ENCODE data around the gene TWF1. TPM values are rescaled to one million over a fixed set of nuclear protein-coding genes. Genes with fewer than 3 reads are reported as not detected.
"Not testable (repeated sequence)": the region's sequence is repeated elsewhere in the genome, so short reads cannot be mapped to it uniquely, and the experiment has no call there.

The TWF1 gene
- polyA plus RNA-seq (ENCODE audit: insufficient read length in 4 of 4): 10 to 100 TPM; 67.9 to 85.2 (median 79.4) TPM

GRCh38 chr12:43805860-43806736 lies at the start of gene TWF1:
TSS of gene TWF1 (minus strand) at chr12:43806317. CDS start at chr12:43806245, 72 bp downstream.
- DNase-seq (ENCODE audit: low read depth in 4 of 4, low spot score in 2 of 4): peak; percentile 60 to 78 (median 73)

GRCh38 chr12:43852744-43853143 lies 46.6 kb upstream of the TWF1 start:
- no peak for DNase-seq (ENCODE audit: low read depth in 4 of 4, low spot score in 2 of 4)

- DNase-seq (ENCODE audit: low read depth in 4 of 4, low spot score in 2 of 4): no peak
These were observed 42.7 kb upstream of the TWF1 start for GRCh38 chr12:43848786-43849185.

GRCh38 chr12:43848226-43848507 lies 42.0 kb upstream of the TWF1 start:
- no peak for DNase-seq (ENCODE audit: low read depth in 4 of 4, low spot score in 2 of 4)

GRCh38 chr12:43847425-43848225 lies 41.5 kb upstream of the TWF1 start:
- not testable (repeated sequence) for DNase-seq (ENCODE audit: low read depth in 4 of 4, low spot score in 2 of 4)

GRCh38 chr12:43842259-43842658 lies 36.1 kb upstream of the TWF1 start:
- DNase-seq (ENCODE audit: low read depth in 4 of 4, low spot score in 2 of 4): no peak

GRCh38 chr12:43841253-43841652 lies 35.1 kb upstream of the TWF1 start:
- DNase-seq (ENCODE audit: low read depth in 4 of 4, low spot score in 2 of 4): no peak

- DNase-seq (ENCODE audit: low read depth in 4 of 4, low spot score in 2 of 4): no peak
These were observed 34.2 kb upstream of the TWF1 start for GRCh38 chr12:43840338-43840737.

- peak in 2 of 4 donors; percentile 23 to 60 for DNase-seq (ENCODE audit: low read depth in 4 of 4, low spot score in 2 of 4)
These were observed 30.4 kb upstream of the TWF1 start for GRCh38 chr12:43836475-43836989.

- peak; percentile 25 to 67 (median 44) for DNase-seq (ENCODE audit: low read depth in 4 of 4, low spot score in 2 of 4)
These were observed 29.7 kb upstream of the TWF1 start, which contains the start of gene TMEM117 for GRCh38 chr12:43835656-43836474. TSS of gene TMEM117 (plus strand) at chr12:43836081.

GRCh38 chr12:43835264-43835655 lies 29.1 kb upstream of the TWF1 start:
- peak in 1 of 4 donors; percentile 31 for DNase-seq (ENCODE audit: low read depth in 4 of 4, low spot score in 2 of 4)

- no peak for DNase-seq (ENCODE audit: low read depth in 4 of 4, low spot score in 2 of 4)
These were observed 26.5 kb upstream of the TWF1 start for GRCh38 chr12:43832463-43833168.

- DNase-seq (ENCODE audit: low read depth in 4 of 4, low spot score in 2 of 4): no peak
These were observed 21.0 kb upstream of the TWF1 start for GRCh38 chr12:43827093-43827492.

- no peak for DNase-seq (ENCODE audit: low read depth in 4 of 4, low spot score in 2 of 4)
These were observed 20.6 kb upstream of the TWF1 start for GRCh38 chr12:43826681-43827080.

- DNase-seq (ENCODE audit: low read depth in 4 of 4, low spot score in 2 of 4): no peak
These were observed 18.2 kb upstream of the TWF1 start for GRCh38 chr12:43824207-43824775.

- DNase-seq (ENCODE audit: low read depth in 4 of 4, low spot score in 2 of 4): no peak
These were observed 10.1 kb upstream of the TWF1 start for GRCh38 chr12:43816168-43816567.

- no peak for DNase-seq (ENCODE audit: low read depth in 4 of 4, low spot score in 2 of 4)
These were observed 9.3 kb upstream of the TWF1 start for GRCh38 chr12:43815416-43815815.

GRCh38 chr12:43812926-43813325 lies 6.8 kb upstream of the TWF1 start:
- DNase-seq (ENCODE audit: low read depth in 4 of 4, low spot score in 2 of 4): no peak

- DNase-seq (ENCODE audit: low read depth in 4 of 4, low spot score in 2 of 4): no peak
These were observed 5.9 kb upstream of the TWF1 start for GRCh38 chr12:43812057-43812456.

GRCh38 chr12:43807386-43807785 lies 1.3 kb upstream of the TWF1 start:
- DNase-seq (ENCODE audit: low read depth in 4 of 4, low spot score in 2 of 4): no peak
